ENCODE data around the gene MAPK9.

The MAPK9 gene

GRCh38 chr5:180201051-180201987 is 90.6 kb downstream of the MAPK9 start:
- peak; percentile 74 for DNase-seq

DNA sequence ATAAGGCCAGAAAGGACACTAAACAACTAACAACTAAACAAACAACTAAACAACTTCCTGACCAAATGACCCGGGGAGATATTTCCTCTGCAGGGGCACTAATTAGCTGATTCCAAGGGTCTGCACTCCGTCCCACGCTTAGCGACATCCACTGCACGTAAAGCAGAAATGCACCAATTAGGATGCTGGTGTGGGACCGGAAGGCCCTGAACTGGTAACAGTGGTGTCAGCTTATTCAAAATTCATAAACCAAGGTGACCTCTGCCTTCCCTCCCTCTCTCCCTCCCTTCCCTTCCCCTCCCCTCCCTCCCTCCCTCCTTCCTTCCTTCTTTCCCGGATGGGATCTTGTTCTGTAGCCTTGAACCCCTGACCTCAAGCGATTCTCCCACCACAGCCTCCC is 92.5 kb downstream of the MAPK9 start:
- no peak for DNase-seq

DNA sequence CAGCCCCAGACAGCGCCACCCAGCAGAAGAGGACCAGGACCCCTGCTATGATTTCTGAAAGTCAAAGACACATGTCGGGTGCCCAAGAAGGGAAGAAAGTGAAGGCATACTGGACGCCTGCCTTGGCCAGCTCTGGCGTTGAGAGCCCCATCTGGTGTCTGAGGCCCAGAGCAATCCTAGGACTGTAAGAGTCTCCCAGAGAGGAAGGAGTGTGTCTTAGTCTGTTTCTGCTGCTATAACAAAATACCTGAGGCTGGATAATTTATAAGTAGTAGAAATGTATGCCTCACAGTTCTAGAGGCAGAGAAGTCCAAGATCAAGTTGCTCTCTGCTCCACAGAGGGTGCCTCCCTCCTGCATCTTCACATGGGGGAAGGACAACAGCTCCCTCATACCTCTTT is 93.7 kb downstream of the MAPK9 start:
- DNase-seq, result no peak

- DNase-seq, result no peak
Observed at GRCh38 chr5:180197016-180197702, 94.7 kb downstream of the MAPK9 start.

- DNase-seq, result no peak
Observed at GRCh38 chr5:180194410-180195345, 97.2 kb downstream of the MAPK9 start.

DNA sequence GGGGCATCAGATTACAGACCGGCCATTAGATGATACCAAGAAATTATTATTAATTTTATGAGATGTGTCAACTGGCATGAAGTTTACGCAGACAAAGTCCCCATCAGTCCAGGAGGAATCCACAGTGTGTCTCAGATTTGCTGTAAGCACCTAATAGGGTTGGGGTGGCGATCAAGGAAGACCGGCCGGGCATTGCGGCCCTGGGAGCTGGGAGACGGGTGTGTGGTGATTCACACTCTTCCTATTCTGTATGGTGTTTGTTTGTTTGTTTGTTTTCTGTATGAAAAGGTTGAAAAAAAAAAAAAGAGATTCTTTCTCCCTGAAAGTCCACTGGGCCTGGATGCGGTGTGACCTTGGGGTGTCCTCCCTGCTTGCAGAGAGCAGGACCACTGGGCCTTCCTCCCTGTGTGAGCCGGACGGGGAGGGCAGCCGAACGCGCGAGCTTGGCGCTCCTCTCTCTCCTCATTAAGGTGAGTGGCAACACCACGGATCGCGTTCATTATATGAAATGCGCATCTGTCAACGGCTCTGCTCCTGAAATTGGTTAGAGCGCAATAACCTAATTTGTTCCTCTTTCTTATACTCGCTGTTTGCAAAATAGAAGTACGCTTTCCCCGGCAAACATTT is 98.0 kb downstream of the MAPK9 start:
- DNase-seq, result no peak

- no peak for DNase-seq
Observed at GRCh38 chr5:180191716-180192115, 100.2 kb downstream of the MAPK9 start.

- DNase-seq, result no peak
Observed at GRCh38 chr5:180187767-180188166, 104.1 kb downstream of the MAPK9 start.

Measured in NCI-H69 (cell line).